ENCODE results near the gene USP46. TPM values are rescaled to one million over a fixed set of nuclear protein-coding genes. Genes with fewer than 3 reads are reported as not detected.

Gene USP46
- total and polyA plus RNA-seq, 10 donors = 1.2 to 17.1 (median 9.1) TPM

DNA sequence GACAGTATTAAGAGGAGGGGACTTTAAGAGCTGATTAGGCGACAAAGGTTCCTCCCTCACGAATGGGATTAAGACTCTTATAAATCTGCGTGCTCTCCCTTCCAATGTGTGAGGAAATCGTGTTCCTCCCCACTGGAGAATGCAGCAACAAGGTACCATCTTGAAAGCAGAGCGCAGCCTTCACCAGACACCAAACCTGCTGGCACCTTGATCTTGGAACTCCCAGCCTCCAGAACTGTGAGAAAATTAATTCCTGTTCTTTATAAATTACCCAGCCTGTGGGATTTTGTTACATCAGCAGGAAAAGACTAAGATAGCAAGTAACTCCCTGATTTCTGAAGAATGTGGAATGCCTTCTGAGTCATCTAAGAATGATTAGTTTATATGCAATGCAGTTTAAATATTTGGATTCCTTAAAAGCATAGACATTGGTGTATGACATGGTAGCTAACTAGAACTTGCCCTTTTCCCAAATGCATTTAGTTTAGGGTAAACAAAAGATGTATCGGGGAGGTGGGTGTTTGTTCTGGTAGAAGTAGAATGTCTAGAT lies 86.1 kb downstream of the USP46 start:
- H3K36me3 ChIP-seq = no peaks in the 10 kb centered on the region
- H3K4me1 ChIP-seq = no peaks in the 10 kb centered on the region
- WGBS, 5 donors = 79 to 96% (median 92%) methylated on average over 6 of the region's 6 CpGs
- TF ChIP-seq, protein P1, sequence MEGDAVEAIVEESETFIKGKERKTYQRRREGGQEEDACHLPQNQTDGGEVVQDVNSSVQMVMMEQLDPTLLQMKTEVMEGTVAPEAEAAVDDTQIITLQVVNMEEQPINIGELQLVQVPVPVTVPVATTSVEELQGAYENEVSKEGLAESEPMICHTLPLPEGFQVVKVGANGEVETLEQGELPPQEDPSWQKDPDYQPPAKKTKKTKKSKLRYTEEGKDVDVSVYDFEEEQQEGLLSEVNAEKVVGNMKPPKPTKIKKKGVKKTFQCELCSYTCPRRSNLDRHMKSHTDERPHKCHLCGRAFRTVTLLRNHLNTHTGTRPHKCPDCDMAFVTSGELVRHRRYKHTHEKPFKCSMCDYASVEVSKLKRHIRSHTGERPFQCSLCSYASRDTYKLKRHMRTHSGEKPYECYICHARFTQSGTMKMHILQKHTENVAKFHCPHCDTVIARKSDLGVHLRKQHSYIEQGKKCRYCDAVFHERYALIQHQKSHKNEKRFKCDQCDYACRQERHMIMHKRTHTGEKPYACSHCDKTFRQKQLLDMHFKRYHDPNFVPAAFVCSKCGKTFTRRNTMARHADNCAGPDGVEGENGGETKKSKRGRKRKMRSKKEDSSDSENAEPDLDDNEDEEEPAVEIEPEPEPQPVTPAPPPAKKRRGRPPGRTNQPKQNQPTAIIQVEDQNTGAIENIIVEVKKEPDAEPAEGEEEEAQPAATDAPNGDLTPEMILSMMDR (IDR thresholded peaks at IDR 0.05 in 8 of 11, conservative IDR thresholded peaks at IDR 0.05 in 3 of 11) = no peak
- TF ChIP-seq POLR2A (IDR thresholded peaks at IDR 0.05) (no peak), POLR2AphosphoS5 (IDR thresholded peaks at IDR 0.05) (no peak)
- no peak overlapping the region for H3K27ac ChIP-seq
- intact Hi-C loops (cut with DNase I; ENCODE audit: low total_unique reads) = no loop called here
- no peak overlapping the region for H3K4me3 ChIP-seq
- H3K9me3 ChIP-seq = no peaks in the 10 kb centered on the region
- no peak for DNase-seq
- H3K27me3 ChIP-seq (replicated peaks in 1 of 7) = no peaks in the 10 kb centered on the region

DNA sequence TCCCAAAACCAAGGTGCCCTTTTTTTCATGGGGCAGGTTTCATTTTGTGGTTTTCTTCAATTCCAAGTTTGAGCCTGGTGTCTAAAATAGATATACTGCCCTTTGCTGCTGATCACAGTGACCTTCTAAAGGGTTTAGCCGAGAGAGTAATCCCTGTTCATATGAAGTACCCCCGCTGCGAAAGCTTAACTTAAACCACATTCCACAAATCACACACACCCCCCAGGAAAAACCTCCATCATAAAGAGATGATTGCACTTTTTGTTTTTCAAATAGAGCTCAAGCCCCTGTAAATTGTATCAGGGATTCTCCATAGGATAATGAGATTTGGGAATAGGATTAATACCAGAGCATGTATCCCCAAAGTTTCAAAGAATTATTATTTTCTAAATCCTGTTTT lies 90.8 kb downstream of the USP46 start:
- no peak overlapping the region for H3K4me3 ChIP-seq
- H3K36me3 ChIP-seq = no peaks in the 10 kb centered on the region
- intact Hi-C loops (cut with DNase I; ENCODE audit: low total_unique reads) = no loop called here
- no peaks in the 10 kb centered on the region for H3K4me1 ChIP-seq
- no peak for DNase-seq
- no peaks in the 10 kb centered on the region for H3K9me3 ChIP-seq
- H3K27me3 ChIP-seq (replicated peaks in 1 of 7) = no peaks in the 10 kb centered on the region
- 82 to 95% (median 87%) methylated on average over 3 of the region's 3 CpGs for WGBS, 5 donors
- TF ChIP-seq POLR2A (IDR thresholded peaks at IDR 0.05) (no peak), POLR2AphosphoS5 (IDR thresholded peaks at IDR 0.05) (no peak)
- TF ChIP-seq, protein P1 (IDR thresholded peaks at IDR 0.05 in 8 of 11, conservative IDR thresholded peaks at IDR 0.05 in 3 of 11) = no peak
- H3K27ac ChIP-seq = no peak overlapping the region

DNA sequence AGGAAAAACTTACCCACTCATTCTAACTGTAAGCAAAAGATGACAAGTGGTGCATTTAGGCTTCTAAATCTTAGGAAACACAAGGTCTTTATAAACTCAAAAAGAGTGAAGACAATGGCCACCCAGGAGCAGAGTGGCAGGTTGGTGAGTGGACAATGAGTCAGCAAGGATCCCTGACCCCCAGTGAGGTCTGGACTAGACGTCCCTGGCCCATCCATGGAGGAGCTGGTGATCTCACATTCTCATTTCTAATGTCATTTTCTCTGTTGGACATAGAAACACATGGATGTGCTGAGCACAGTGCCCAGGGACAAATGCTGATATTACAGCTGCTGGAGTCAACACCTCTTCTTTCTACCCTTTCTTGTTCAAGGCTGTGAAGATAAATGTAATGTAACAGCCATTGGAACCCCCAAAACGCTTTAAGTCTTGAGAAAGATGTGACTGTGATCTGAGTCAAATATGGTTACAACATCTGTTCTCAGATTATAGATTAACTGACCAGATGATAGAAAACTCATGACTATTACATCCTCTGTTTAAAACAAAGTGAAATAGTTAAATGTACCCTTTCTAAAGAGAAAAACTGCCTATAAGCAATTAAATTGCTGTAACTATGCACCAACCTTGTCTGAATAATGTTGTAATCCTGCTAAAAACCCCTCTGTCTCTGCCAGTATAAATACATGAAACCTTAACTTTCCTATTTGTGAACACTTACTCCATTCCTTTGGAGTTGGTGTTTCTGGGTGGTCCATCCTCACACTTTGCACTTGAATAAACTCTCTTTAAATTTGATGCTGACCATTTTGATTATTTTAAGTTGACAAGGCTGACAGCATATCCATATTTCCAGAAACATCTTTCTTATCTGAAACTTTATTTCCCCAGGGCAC lies 92.7 kb downstream of the USP46 start:
- H3K27ac ChIP-seq = no peak overlapping the region
- H3K27me3 ChIP-seq (replicated peaks in 1 of 7) = peaks cover 0 to 6% (median 0%) of the 10 kb centered on the region in 7 donors
- H3K4me1 ChIP-seq = no peaks in the 10 kb centered on the region
- TF ChIP-seq, protein P1 (IDR thresholded peaks at IDR 0.05 in 8 of 11, conservative IDR thresholded peaks at IDR 0.05 in 3 of 11) = no peak
- TF ChIP-seq POLR2AphosphoS5 (IDR thresholded peaks at IDR 0.05) (no peak), POLR2A (IDR thresholded peaks at IDR 0.05) (no peak)
- intact Hi-C loops (cut with DNase I; ENCODE audit: low total_unique reads) = no loop called here
- DNase-seq = no peak
- 58 to 84% (median 74%) methylated on average over 2 of the region's 2 CpGs for WGBS, 5 donors
- H3K9me3 ChIP-seq = no peaks in the 10 kb centered on the region
- H3K4me3 ChIP-seq = no peak overlapping the region
- no peaks in the 10 kb centered on the region for H3K36me3 ChIP-seq

DNA sequence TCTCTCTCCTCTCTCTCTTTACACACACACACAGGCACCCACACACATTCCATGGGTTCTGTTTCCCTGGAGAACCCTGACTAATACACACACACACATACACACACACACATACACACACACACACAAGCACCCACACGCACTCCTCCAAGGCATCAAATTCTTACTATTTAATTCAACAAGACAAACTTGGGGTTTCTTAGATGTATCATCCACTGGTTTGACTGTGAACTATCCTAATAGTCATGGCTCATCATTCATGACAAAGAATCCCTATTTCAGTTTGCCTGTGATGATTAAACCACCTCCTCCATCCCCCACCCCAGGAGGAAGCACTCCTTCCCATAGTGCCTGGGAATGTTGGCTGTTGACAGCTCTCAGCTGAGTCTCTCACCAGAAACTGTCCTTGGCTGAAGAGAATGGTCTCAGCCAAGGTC lies 98.2 kb downstream of the USP46 start:
- intact Hi-C loops (cut with DNase I; ENCODE audit: low total_unique reads) = no loop called here
- WGBS, 5 donors = 91 to 100% (median 100%) methylated on average over 1 of the region's 1 CpG

More for the DNA sequence above, 98.2 kb downstream of the USP46 start:
- no peak for TF ChIP-seq POLR2AphosphoS5 (IDR thresholded peaks at IDR 0.05)
- TF ChIP-seq, protein P1 (IDR thresholded peaks at IDR 0.05 in 8 of 11, conservative IDR thresholded peaks at IDR 0.05 in 3 of 11) = no peak
- no peak for TF ChIP-seq POLR2A (IDR thresholded peaks at IDR 0.05)
- H3K36me3 ChIP-seq = no peaks in the 10 kb centered on the region
- H3K4me1 ChIP-seq = no peaks in the 10 kb centered on the region
- peaks cover 0 to 10% (median 0%) of the 10 kb centered on the region in 7 donors for H3K27me3 ChIP-seq (replicated peaks in 1 of 7)
- no peaks in the 10 kb centered on the region for H3K9me3 ChIP-seq
- no peak overlapping the region for H3K27ac ChIP-seq
- no peak overlapping the region for H3K4me3 ChIP-seq
- DNase-seq = no peak

Measured in spleen (tissue), 11 donors.